ENCODE data around the gene UNC45A.
"Not testable (repeated sequence)": the region's sequence is repeated elsewhere in the genome, so short reads cannot be mapped to it uniquely, and the experiment has no call there.

The UNC45A gene, protein sequence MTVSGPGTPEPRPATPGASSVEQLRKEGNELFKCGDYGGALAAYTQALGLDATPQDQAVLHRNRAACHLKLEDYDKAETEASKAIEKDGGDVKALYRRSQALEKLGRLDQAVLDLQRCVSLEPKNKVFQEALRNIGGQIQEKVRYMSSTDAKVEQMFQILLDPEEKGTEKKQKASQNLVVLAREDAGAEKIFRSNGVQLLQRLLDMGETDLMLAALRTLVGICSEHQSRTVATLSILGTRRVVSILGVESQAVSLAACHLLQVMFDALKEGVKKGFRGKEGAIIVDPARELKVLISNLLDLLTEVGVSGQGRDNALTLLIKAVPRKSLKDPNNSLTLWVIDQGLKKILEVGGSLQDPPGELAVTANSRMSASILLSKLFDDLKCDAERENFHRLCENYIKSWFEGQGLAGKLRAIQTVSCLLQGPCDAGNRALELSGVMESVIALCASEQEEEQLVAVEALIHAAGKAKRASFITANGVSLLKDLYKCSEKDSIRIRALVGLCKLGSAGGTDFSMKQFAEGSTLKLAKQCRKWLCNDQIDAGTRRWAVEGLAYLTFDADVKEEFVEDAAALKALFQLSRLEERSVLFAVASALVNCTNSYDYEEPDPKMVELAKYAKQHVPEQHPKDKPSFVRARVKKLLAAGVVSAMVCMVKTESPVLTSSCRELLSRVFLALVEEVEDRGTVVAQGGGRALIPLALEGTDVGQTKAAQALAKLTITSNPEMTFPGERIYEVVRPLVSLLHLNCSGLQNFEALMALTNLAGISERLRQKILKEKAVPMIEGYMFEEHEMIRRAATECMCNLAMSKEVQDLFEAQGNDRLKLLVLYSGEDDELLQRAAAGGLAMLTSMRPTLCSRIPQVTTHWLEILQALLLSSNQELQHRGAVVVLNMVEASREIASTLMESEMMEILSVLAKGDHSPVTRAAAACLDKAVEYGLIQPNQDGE

DNA sequence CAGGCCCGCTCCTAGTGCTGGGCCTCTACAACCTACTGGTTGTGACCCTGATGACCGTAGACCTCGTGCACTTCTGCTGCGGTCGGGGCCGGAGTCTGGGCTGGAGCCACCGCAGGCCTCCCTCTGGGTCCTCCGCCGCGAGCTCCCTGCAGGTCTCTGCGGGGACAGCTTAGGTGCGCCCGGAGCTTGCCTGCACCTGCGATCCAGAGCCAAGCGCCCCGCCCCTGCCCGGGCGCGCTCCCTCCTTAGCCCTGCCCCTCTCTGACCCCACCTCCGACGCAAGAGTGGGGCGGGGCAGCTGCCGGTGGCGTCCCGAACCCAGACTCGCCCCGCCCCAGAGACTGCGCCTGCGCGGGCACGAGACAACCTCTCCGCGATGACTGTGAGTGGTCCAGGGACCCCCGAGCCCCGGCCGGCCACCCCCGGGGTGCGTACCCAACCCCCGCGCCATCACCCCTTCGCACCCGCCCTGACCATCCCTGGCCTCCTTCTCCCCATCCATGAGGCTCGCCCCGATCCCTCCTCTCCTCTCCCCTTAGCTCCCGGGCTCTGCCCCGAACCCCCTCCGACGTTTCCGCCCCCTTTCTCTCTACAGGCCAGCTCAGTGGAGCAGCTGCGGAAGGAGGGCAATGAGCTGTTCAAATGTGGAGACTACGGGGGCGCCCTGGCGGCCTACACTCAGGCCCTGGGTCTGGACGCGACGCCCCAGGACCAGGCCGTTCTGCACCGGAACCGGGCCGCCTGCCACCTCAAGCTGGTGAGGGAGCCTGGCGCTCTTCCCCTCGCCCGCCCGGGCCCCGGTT, at the start of gene UNC45A:
TSS of gene UNC45A (plus strand) at position 337 of the 803 bp plus-strand sequence. CDS start at position 377, 40 bp downstream.
- peak within 1 kb of the TSS; percentile 67 for H3K4me3 ChIP-seq (ENCODE audit: low read depth, low read length)

DNA sequence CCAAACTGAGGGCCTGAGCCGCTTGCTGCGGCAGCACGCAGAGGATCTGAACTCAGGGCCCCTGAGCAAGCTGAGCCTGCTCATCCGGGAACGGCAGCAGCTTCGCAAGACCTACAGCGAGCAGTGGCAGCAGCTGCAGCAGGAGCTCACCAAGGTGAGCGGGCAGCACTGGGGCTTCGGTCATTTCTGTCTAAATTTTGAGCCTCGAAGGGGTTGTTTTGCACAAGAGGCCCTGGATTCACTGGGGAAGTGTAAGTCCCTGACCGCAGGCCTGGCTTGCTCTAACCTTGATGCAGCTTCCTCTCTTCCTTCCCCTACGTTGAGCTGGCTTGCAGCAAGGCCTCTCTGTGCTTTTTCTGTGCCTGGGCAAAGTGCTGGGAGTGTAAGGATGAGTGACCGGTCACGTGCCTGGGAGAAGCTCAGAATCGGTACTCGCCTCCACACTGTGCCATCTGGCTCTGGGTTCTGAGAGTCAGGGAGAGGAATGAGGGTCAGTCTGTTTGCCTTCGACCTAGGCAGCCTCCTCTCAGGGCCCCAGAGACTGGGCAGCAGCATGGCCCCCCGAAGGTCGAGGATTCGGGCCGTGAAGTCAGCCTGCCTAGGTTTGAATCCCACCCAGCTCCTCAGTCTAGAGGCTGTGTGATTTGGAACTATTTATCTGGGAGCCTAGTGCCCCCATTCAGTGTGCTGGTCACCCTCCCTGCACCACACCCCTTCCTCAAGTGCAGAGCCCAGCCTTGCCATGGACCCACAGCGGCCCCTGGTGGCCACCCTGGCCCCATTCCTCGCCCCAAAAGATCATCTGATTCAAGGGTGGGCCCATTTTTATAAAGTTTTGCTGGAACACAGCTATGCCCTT, 49.4 kb upstream of the UNC45A start:
- no peak overlapping the region for H3K4me3 ChIP-seq (ENCODE audit: low read depth, low read length)

DNA sequence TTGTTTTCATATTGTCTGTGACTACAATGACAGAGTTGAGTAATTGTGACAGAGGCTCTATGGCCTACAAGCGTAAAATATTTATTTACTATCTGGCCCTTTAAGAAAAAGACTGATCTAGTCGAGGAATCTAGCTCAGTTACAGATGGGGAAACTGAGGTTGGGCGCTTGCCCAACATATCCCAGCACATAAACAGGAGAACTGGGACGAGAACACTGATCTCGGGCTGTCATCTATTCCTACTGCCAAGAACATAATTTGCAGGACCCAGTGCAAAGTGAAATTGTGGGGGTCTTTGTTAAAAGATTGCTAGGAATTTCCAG, 48.8 kb upstream of the UNC45A start:
- H3K4me3 ChIP-seq (ENCODE audit: low read depth, low read length), result no peak overlapping the region

DNA sequence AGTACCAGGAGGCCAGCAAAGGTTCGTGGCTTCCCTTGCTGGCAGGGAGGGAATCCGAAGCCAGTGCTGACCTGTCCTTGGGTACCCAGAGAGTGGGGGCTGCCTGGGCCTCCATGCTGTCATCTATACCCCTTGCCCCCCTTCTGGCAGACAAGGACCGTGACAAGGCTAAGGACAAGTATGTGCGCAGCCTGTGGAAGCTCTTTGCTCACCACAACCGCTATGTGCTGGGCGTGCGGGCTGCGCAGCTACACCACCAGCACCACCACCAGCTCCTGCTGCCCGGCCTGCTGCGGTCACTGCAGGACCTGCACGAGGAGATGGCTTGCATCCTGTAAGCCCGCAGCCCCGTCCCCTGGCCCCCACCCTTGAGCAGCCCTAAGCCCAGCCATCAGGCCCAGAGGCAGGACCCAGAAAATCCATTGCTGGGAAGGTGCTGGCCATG, 48.0 kb upstream of the UNC45A start:
- H3K4me3 ChIP-seq (ENCODE audit: low read depth, low read length), result no peak overlapping the region

DNA sequence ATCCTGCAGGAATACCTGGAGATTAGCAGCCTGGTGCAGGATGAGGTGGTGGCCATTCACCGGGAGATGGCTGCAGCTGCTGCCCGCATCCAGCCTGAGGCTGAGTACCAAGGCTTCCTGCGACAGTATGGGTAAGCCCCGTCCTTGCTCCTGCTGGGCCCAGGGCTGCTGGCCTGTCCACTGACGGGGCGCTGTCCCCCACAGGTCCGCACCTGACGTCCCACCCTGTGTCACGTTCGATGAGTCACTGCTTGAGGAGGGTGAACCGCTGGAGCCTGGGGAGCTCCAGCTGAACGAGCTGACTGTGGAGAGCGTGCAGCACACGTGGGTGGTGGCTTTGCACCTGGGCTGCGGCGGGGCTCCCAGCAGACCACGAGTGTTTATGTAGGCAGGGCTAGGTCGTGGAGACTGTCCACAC, 45.8 kb upstream of the UNC45A start:
- H3K4me3 ChIP-seq (ENCODE audit: low read depth, low read length), result no peak overlapping the region

DNA sequence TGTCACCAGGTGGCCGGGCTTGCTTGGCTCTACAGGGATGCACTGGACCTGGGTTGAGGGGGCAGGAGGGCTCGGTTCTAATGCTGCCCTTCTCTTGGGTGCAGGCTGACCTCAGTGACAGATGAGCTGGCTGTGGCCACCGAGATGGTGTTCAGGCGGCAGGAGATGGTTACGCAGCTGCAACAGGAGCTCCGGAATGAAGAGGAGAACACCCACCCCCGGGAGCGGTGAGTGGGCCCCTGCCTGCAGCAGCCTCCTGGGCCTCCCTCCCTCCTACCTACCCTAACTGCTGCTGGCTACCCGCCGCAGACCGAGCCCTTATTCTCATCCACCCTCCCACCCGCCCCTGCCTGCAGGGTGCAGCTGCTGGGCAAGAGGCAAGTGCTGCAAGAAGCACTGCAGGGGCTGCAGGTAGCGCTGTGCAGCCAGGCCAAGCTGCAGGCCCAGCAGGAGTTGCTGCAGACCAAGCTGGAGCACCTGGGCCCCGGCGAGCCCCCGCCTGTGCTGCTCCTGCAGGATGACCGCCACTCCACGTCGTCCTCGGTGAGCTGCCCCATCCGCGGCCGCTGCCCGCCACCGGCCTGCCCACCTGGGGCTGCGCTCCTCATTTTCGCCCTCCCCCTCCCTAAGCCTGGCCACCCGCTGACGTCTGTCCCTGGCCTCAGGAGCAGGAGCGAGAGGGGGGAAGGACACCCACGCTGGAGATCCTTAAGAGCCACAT, 45.2 kb upstream of the UNC45A start:
- no peak overlapping the region for H3K4me3 ChIP-seq (ENCODE audit: low read depth, low read length)

DNA sequence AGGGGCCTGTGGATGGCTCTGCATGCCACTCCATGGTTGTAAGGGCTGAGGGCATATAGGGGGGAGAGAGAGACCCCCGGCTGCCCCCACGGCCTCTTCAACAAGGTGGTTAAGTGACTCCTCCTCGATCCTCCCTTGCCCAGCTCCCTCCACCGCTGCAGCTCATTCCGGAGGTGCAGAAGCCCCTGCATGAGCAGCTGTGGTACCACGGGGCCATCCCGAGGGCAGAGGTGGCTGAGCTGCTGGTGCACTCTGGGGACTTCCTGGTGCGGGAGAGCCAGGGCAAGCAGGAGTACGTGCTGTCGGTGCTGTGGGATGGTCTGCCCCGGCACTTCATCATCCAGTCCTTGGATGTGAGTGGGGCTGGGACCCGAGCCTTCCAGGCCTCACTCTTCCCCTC, 44.2 kb upstream of the UNC45A start:
- no peak overlapping the region for H3K4me3 ChIP-seq (ENCODE audit: low read depth, low read length)

DNA sequence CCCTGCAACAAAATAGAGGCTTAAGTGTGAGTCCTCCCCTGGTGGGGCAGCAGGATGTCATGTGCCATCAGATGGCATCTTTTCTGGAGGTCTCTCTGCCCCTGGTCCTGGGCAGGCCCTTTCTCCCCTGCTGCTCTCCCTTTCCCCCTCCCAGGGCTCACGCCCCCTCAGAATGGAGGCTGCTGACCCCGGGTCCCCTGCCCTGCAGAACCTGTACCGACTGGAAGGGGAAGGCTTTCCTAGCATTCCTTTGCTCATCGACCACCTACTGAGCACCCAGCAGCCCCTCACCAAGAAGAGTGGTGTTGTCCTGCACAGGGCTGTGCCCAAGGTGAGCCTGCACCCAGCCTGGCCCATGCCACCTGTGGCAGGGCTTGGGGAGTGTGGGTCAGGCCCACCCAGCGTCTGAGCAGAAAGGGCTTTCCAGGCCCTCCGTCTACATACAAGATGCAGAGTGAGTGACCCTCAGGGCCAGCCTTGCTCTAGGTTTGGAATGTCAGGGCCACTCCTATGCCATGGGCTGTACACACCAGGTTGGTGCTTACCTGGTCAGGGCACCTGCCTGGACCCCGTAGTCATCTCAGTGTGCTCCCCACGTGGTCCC, 43.6 kb upstream of the UNC45A start:
- H3K4me3 ChIP-seq (ENCODE audit: low read depth, low read length), result no peak overlapping the region

DNA sequence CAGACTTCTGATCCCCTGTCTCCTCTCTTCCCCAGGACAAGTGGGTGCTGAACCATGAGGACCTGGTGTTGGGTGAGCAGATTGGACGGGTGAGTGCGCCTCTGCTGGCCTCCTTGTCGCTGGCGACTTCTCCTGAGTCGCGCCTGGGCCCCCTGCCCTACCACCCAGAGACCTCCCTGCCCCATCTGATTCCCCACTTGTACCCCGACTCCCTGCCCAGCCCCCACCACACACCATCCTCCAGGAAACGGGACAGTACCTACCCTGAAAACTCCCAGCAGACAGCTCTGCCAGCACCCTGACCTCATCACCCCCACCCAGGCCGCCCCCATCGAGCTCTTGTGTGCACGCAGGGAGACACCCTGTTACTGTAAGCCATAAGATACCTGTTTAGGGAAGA, 43.1 kb upstream of the UNC45A start:
- H3K4me3 ChIP-seq (ENCODE audit: low read depth, low read length), result no peak overlapping the region

DNA sequence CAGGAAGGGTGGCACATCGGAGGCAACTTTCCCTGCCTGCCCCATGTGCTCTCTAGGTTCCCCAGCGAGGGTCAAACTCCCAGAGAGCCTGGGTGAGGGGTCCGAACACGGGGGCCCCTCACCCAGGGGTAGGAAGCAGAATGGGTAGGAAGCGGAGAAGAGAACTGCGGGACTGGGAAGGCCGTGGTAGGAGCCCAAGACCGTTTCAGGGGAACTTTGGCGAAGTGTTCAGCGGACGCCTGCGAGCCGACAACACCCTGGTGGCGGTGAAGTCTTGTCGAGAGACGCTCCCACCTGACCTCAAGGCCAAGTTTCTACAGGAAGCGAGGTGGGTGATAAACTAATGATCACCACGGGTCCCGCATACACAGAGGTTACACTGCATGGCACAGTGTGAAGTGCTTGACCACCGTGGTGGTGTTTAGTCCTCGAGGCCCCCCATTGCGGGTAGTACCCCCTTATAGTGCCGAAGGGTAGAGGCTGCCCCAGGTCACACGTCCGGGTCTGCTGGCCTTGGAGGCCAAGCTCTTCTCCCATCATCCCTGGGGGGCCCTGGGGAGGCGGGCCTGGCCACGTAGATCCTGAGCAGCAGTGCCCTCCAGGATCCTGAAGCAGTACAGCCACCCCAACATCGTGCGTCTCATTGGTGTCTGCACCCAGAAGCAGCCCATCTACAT, 42.4 kb upstream of the UNC45A start:
- no peak overlapping the region for H3K4me3 ChIP-seq (ENCODE audit: low read depth, low read length)

DNA sequence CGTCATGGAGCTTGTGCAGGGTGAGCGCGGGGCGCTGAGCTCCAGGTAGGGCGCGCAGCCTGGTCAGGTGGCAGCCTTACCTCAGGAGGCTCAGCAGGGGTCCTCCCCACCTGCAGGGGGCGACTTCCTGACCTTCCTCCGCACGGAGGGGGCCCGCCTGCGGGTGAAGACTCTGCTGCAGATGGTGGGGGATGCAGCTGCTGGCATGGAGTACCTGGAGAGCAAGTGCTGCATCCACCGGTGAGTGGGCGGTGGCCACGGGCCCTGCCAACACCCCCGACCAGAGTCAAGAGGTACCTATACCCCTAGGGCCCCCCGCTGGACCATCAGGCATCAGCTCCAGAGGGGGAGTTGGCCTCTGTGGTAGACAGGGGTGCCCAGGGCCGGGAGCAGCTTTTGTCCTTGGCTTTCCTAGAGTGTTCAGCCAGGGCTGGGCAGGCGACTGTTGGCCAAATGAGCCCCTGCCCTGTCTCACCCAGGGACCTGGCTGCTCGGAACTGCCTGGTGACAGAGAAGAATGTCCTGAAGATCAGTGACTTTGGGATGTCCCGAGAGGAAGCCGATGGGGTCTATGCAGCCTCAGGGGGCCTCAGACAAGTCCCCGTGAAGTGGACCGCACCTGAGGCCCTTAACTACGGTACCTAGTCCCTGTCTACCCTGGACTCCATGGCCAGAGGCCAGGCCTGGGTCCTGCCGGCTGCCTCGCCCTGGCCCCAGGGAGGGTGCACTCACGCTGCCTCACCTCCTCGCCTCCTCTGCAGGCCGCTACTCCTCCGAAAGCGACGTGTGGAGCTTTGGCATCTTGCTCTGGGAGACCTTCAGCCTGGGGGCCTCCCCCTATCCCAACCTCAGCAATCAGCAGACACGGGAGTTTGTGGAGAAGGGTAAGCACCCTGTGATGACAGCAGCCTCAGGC, 41.7 kb upstream of the UNC45A start:
- H3K4me3 ChIP-seq (ENCODE audit: low read depth, low read length), result no peak overlapping the region

DNA sequence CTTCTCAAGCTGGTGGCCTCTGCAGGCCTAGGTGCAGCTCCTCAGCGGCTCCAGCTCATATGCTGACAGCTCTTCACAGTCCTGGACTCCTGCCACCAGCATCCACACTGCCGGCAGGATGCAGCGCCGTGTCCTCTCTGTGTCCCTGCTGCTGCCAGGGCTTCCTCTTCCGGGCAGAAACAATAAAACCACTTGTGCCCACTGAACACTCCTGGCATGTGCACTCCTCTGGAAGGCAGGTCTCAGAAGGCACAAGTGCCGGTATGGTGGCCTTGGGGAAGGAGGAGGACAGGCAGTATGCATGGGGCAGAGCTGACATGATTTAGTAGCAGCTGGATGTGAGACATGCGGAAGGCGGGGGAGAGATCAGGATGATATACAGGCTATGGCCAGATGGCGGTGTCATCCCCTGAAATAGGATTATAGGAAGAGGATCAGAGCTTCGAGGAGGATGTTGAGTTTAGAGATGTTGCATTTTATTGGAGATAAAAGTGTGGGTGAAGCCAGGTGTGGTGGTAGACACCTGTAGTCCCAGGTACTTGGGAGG, 39.4 kb upstream of the UNC45A start:
- no peak overlapping the region for H3K4me3 ChIP-seq (ENCODE audit: low read depth, low read length)

DNA sequence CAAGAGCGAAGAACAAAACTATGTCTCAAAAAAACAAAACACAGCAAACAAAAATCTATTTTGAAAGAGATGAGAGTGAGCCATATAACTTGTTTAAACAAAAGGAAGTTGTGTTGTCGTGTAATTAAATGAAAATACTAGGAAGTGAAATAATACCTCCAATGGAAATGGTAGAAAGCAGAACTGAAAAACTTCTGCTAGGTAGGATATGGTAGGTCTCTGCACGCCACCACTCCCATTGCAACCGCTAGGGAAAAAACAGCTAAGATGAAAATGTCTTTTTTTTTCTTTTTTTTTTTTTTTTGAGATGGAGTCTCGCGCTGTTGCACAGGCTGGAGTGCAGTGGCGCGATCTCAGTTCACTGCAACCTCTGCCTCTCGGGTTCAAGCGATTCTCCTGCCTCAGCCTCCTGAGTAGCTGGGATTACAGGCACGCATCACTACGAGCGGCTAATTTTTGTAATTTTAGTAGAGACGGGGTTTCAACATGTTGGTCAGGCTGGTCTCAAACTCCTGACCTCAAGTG, 37.9 kb upstream of the UNC45A start:
- not testable (repeated sequence) for H3K4me3 ChIP-seq (ENCODE audit: low read depth, low read length)

DNA sequence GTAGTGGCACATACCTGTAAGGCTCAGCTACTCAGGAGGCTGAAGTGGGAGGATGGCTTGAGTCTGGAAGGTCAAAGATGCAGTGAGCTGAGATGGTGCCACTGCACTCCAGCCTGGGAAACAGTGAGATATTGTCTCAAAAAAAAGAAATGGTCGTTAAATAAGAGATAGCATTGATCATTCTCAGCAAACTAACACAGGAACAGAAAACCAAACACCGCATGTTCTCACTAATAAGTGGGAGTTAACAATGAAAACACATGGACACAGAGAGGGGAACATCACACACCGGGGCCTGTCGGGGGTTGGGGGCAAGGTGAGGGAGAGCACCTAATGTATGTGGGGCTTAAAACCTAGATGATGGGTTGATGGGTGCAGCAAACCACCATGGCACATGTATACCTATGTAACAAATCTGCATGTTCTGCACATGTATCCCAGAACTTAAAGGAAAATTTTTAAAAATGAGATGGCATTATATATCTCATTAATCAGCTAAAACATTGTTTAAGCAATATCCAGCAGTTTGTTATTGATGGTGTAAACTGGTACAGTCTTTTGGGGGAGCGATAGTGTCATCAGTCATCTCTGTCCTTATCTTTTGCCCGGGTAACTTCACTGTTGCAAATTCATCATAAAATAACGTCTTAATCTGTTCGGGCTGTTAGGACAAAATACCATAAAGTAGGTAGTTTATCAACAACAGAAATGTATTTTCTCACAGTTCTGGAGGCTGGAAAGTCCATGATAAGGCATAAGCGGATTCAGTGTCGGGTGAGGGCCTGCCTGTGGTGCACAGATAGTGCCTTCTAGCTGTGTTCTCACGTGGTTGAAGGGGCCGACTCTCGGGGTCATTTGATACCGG, 33.7 kb upstream of the UNC45A start:
- peak overlapping the region; percentile 65 for H3K4me3 ChIP-seq (ENCODE audit: low read depth, low read length)

DNA sequence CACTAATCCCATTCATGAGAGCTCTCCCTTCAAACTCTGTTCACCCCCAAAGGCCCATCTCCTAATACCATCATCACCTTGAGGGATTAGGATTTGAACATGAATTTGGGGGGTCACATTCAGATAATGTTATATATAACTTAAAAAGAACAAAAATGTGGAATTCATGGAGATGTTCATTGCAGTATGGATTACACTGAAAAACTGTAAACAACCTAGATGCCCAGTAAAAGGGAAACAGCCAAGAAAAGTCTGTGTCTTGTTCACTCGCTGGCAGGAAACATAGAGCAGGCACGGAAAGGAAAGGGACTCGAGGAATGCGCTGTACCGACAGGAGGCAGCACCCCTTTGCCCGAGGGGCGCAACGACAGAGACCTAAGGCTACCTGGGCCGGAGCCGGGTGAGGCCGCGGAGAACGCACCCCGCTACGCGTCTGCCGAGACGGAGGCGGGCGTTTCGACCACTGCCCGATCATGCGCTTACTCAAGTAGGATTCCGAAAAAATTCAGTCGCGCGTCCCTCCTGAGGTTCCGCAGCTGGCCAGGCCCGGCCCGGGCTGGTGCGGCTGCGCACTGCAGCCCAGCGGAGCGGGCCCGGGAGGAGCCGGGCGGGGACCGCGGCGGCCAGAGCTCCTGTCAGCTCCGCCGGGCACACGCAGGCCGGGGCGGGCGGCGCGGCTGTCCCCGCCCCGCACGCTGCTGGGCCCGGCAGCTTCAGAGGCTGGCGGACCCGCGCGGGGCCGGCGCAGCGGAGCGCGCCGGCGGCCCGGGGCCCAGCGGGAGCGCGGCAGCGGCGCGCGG, 32.8 kb upstream of the UNC45A start:
- peak overlapping the region; percentile 65 for H3K4me3 ChIP-seq (ENCODE audit: low read depth, low read length)
